AG09319 (cell line): ENCODE results near the gene RPRD1B.

Source experiments
- DNase-seq: peaks from one replicate; pipeline ENCODE4 v3.0.0-alpha.2; 2010; ENCODE audit warnings: low read depth; ENCODE audit errors: extremely low read depth
- CTCF ChIP-seq: IDR thresholded peaks from 2 replicates; pipeline ENCODE4 v1.5.1; 2011; ENCODE audit warnings: low read depth, mild to moderate bottlenecking, inconsistent platforms, low read length, moderate library complexity

RPRD1B gene

GRCh38 chr20:38078084-38078483 is 44.5 kb downstream of the RPRD1B start:
- DNase-seq: no peak
- no peak for TF ChIP-seq CTCF

GRCh38 chr20:38079353-38079752 is 45.8 kb downstream of the RPRD1B start:
- TF ChIP-seq CTCF: no peak
- no peak for DNase-seq

GRCh38 chr20:38081575-38081974 is 48.0 kb downstream of the RPRD1B start:
- no peak for DNase-seq
- TF ChIP-seq CTCF: no peak

GRCh38 chr20:38082894-38083293 is 49.3 kb downstream of the RPRD1B start:
- TF ChIP-seq CTCF: no peak
- no peak for DNase-seq

GRCh38 chr20:38083338-38084048 is 49.9 kb downstream of the RPRD1B start:
- DNase-seq: no peak
- TF ChIP-seq CTCF: no peak

GRCh38 chr20:38084425-38084951 is 50.9 kb downstream of the RPRD1B start:
- peak; percentile 46 for DNase-seq
- TF ChIP-seq CTCF: no peak

- TF ChIP-seq CTCF: no peak
- DNase-seq: no peak
These were observed 51.5 kb downstream of the RPRD1B start for GRCh38 chr20:38085026-38085425.
